Heart right ventricle (tissue), 16 donors: ENCODE results near the gene KCNAB2. TPM values are rescaled to one million over a fixed set of nuclear protein-coding genes. Genes with fewer than 3 reads are reported as not detected.
A peak's percentile ranks its signal among the peaks of the same experiment; 100 is the strongest.

Experiments used
- ATAC-seq, 8 donors: fragments of 200-7000 bp; cut with Tn5 transposase; one replicate each; pipeline ENCODE4 v1.9.1; 2020; ENCODE audit warnings: mild to moderate bottlenecking in 8 of 8, moderate library complexity in 8 of 8, moderate number of reproducible peaks in 1 of 8
- DNase-seq, 2 donors: peaks; one replicate each; pipeline ENCODE4 v3.0.0-alpha.2; 2020
- H3K27ac ChIP-seq, 10 donors: fragments of 200-600 bp; sonication (generic) in 2 of 10; one replicate each; pipeline versions ENCODE4 v1.5.0 to v1.8.0; 2020 to 2022; ENCODE audit warnings: mild to moderate bottlenecking in 3 of 10
- H3K27me3 ChIP-seq, 7 donors: fragments of 200-600 bp; one replicate each; pipeline ENCODE4 v1.8.0; 2021 to 2022; ENCODE audit warnings: mild to moderate bottlenecking in 2 of 7
- H3K36me3 ChIP-seq, 9 donors: fragments of 200-600 bp; sonication (generic) in 1 of 9; one replicate each; pipeline versions ENCODE4 v1.5.0 to v1.8.0; 2020 to 2022; ENCODE audit warnings: mild to moderate bottlenecking in 2 of 9
- H3K4me1 ChIP-seq, 9 donors: fragments of 200-600 bp; sonication (generic) in 1 of 9; one replicate each; pipeline versions ENCODE4 v1.5.0 to v1.8.0; 2020 to 2022; ENCODE audit warnings: mild to moderate bottlenecking in 4 of 9
- H3K4me3 ChIP-seq, 10 donors: fragments of 200-600 bp; sonication (generic) in 2 of 10; one replicate each; pipeline versions ENCODE4 v1.5.0 to v1.8.0; 2020 to 2022; ENCODE audit warnings: mild to moderate bottlenecking in 7 of 10, moderate library complexity in 2 of 10
- H3K9me3 ChIP-seq, 11 donors: fragments of 200-600 bp in 10 of 11; sonication (generic) in 2 of 11; one replicate each; pipeline versions ENCODE4 v1.5.0 to v1.8.0; 2013 to 2022; ENCODE audit warnings: mild to moderate bottlenecking in 2 of 11, control low read depth in 1 of 11, moderate library complexity in 1 of 11
- WGBS, 2 donors: extraction: QIAGEN DNeasy Blood & Tissue Kit; methylation state at CpG; one replicate each; pipeline ENCODE4 v1.1.7; 2013; ENCODE audit warnings: inconsistent platforms in 1 of 2; 5-methylcytosine and 5-hydroxymethylcytosine counted together
- intact Hi-C, 10 donors: fragments of 100-400 bp; cut with DNase I; formaldehyde crosslinking; loops; one replicate each; pipeline versions ENCODE4 v1.11.1 to v1.14.2; 2022
- polyA plus RNA-seq, 2 donors: library from polyadenylated mRNA; stranded (reverse); fragments of 200-250 nt; gene quantifications; one replicate each; pipeline ENCODE4 v1.2.3, GENCODE V29; 2013
- total RNA-seq, 10 donors: library from RNA; stranded (reverse); fragmentation: NEBNext Ultra II Directional in 3 of 10; extraction: Animal tissue kit (Norgen Biotek cat#: 25700) in 3 of 10; gene quantifications; one replicate each; pipeline versions ENCODE4 v1.2.1 to v1.2.4, GENCODE V29; 2021 to 2023
- TF ChIP-seq, protein P1 (sequence below), 9 donors: fragments of 200-600 bp; sonication (generic) in 2 of 9; IDR thresholded peaks; one replicate each; pipeline versions ENCODE4 v1.5.0 to v1.8.0; 2021 to 2022; ENCODE audit warnings: antibody characterized with exemption in 9 of 9, mild to moderate bottlenecking in 5 of 9, moderate library complexity in 1 of 9
- donor health status: Arrhythmogenic right ventricular cardiomyopathy.
- donor health status: ischemic (EF 13 %, LVEDD 7.1; RV severe dilation, severe dysfunction).
- donor health status: healthy with polysubstance abuse.
- donor health status: DM: no; HTN: yes; CAD: no.
- donor health status: DM: no; HTN: no; CAD: no.
- donor health status: ischemic (EF 25% LVEDD 6.9; RV normal size, moderate dysfunction).
- donor health status: ischemic (EF 25% LVEDD 5.7; RV mildly dilated, moderate dysfunction).
- donor health status: healthy.
- donor health status: DM: yes; HTN: yes; CAD: no.
- donor health status: Ischemic cardiomyopathy.
- donor health status: ischemic (EF 35%, LVEDD 5.7; RV mildly dilated, moderate dysfunction).
- donor health status: nonischemic (EF 11% LVEDD 7.7; RV severe dilation, severe dysfunction).
- donor health status: DM: yes; HTN: yes; CAD: no.
- donor health status: PGD.
- donor health status: ischemic (EF 29% LVEDD 5.4; RV normal size, mild dysfunction).
- donor health status: nonischemic (EF 23%, LVEDD 6.1; RV moderate dilation, normal function).

Gene KCNAB2
- total and polyA plus RNA-seq, 12 donors: 4.7 to 41.5 (median 21.8) TPM

- 80 to 88% methylated on average over 6 of the region's 6 CpGs for WGBS, 2 donors
- Histone ChIP-seq H3K36me3 (peaks cover 0 to 6% (median 0%) of the 10 kb centered on the region in 9 donors), H3K9me3 (no peaks in the 10 kb centered on the region), H3K4me3 (no peak overlapping the region), H3K4me1 (peaks cover 0 to 25% (median 15%) of the 10 kb centered on the region in 9 donors), H3K27me3 (peaks cover 0 to 15% (median 0%) of the 10 kb centered on the region in 7 donors), H3K27ac (no peak overlapping the region)
- TF ChIP-seq, protein P1, sequence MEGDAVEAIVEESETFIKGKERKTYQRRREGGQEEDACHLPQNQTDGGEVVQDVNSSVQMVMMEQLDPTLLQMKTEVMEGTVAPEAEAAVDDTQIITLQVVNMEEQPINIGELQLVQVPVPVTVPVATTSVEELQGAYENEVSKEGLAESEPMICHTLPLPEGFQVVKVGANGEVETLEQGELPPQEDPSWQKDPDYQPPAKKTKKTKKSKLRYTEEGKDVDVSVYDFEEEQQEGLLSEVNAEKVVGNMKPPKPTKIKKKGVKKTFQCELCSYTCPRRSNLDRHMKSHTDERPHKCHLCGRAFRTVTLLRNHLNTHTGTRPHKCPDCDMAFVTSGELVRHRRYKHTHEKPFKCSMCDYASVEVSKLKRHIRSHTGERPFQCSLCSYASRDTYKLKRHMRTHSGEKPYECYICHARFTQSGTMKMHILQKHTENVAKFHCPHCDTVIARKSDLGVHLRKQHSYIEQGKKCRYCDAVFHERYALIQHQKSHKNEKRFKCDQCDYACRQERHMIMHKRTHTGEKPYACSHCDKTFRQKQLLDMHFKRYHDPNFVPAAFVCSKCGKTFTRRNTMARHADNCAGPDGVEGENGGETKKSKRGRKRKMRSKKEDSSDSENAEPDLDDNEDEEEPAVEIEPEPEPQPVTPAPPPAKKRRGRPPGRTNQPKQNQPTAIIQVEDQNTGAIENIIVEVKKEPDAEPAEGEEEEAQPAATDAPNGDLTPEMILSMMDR (IDR thresholded peaks at IDR 0.05): no peak
- no peak for ATAC-seq
- no peak for DNase-seq
- intact Hi-C loops: no loop called here
These were observed 21.3 kb upstream of the KCNAB2 start for GRCh38 chr1:6024376-6024775.

DNA sequence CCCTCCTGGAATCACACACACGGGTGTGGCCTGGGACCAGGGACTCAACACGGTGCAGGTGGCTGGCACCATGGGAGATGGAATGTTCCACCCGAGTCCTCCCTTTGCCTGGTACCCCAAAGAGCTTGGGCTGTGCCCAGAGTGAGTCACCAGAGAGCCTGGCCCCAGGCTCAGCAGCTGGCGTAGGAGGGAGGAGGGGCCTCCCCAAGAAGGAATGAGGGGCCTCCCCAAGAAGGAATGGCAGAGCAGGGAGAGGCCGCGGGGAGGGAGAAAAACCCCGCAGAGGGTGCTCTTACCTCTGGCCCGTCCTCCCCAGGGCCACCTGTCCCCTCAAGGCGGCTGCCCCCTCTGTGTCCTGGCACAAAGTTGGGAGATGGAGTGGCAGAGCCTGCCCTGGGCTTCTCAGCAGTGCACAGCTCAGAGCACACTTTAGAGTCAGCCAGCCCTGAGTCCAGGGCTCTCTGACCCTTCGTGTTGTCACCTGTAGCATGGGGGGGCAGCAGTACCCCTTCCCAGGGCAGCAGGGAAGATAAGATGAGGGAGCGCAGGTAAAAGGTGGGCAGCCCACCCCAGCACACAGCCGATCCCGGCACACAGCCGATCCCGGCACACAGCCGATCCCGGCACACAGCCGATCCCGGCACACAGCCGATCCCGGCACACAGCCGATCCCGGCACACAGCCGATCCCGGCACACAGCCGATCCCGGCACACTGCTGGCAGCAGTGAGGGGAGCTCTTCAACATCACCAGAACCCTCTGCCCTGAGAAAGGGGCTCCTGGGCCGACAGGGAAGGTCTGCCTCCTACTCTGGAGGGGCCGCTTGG, 20.2 kb upstream of the KCNAB2 start:
- Histone ChIP-seq H3K27me3 (peaks cover 0 to 15% (median 0%) of the 10 kb centered on the region in 7 donors), H3K9me3 (no peaks in the 10 kb centered on the region), H3K36me3 (peaks cover 0 to 11% (median 0%) of the 10 kb centered on the region in 9 donors), H3K4me1 (peaks cover 0 to 34% (median 15%) of the 10 kb centered on the region in 9 donors), H3K27ac (peak overlapping the region; percentile 22 to 84 (median 72)), H3K4me3 (peak overlapping the region in 9 of 10 donors; percentile 17 to 65 (median 40))
- intact Hi-C loops: no loop called here
- TF ChIP-seq, protein P1 (IDR thresholded peaks at IDR 0.05): no peak
- WGBS, 2 donors: 42 to 65% methylated on average over 29 of the region's 29 CpGs
- peak in 6 of 8 donors; percentile 22 to 51 (median 37) for ATAC-seq
- DNase-seq: no peak

GRCh38 chr1:6026095-6026809, 19.4 kb upstream of the KCNAB2 start:
- peaks cover 0 to 15% (median 0%) of the 10 kb centered on the region in 7 donors for H3K27me3 ChIP-seq
- peaks cover 0 to 11% (median 0%) of the 10 kb centered on the region in 9 donors for H3K36me3 ChIP-seq
- H3K9me3 ChIP-seq: no peaks in the 10 kb centered on the region
- H3K4me1 ChIP-seq: peaks cover 0 to 37% (median 15%) of the 10 kb centered on the region in 9 donors
- peak overlapping the region in 9 of 10 donors; percentile 17 to 65 (median 40) for H3K4me3 ChIP-seq
- DNase-seq (peak; percentile 81 to 83), ATAC-seq (peak; percentile 87 to 94 (median 92))
- TF ChIP-seq, protein P1 (IDR thresholded peaks at IDR 0.05): no peak
- peak overlapping the region; percentile 22 to 84 (median 72) for H3K27ac ChIP-seq
- WGBS, 2 donors: 30% methylated on average over 32 to 34 of the region's 34 CpGs
- intact Hi-C loops: no loop called here

DNA sequence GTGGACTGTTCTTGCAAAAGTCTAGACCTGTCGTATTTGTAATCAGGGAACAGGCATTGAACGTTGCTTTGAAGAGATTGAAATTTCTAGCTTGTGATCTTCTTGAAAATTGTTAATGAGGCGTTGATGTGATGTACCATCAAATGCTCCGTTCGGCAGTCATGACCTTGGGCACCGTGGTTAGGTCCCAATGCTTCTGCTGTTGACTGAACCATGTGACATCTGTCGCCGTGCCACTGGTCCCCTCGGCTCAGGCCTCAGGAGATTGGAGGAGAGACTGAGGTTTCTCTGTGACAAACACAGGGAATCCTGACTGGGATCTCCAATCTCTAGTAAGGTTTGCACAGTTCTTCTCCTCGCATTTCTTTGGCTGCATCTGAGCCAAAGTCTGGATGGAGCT, 18.1 kb upstream of the KCNAB2 start:
- intact Hi-C loops: no loop called here
- H3K27me3 ChIP-seq: peaks cover 0 to 15% (median 0%) of the 10 kb centered on the region in 7 donors
- WGBS, 2 donors: 68 to 70% methylated on average over 10 of the region's 10 CpGs
- H3K9me3 ChIP-seq: no peaks in the 10 kb centered on the region
- TF ChIP-seq, protein P1 (IDR thresholded peaks at IDR 0.05): no peak
- peak overlapping the region in 1 of 10 donors; percentile 65 for H3K4me3 ChIP-seq
- peak overlapping the region in 3 of 10 donors; percentile 20 to 84 (median 39) for H3K27ac ChIP-seq
- DNase-seq (no peak), ATAC-seq (no peak)
- H3K4me1 ChIP-seq: peaks cover 0 to 37% (median 15%) of the 10 kb centered on the region in 9 donors
- peaks cover 0 to 11% (median 0%) of the 10 kb centered on the region in 9 donors for H3K36me3 ChIP-seq
